22Rv1 (cell line): Measurements from ENCODE around the gene CRTC2.
"Not testable (repeated sequence)": the region's sequence is repeated elsewhere in the genome, so short reads cannot be mapped to it uniquely, and the experiment has no call there.

Experiments used
- H3K27ac ChIP-seq: fragments of 450-650 bp; 2 replicates; pipeline ENCODE4 v1.5.1; 2017
- CTCF ChIP-seq: fragments of 450-650 bp; IDR thresholded peaks from 2 replicates; pipeline ENCODE4 v1.5.1; 2017; ENCODE audit warnings: mild to moderate bottlenecking
- ZFX ChIP-seq: fragments of 450-650 bp; IDR thresholded peaks from 2 replicates; pipeline ENCODE4 v1.6.1; 2017; ENCODE audit warnings: antibody characterized with exemption, borderline replicate concordance

The CRTC2 gene

DNA sequence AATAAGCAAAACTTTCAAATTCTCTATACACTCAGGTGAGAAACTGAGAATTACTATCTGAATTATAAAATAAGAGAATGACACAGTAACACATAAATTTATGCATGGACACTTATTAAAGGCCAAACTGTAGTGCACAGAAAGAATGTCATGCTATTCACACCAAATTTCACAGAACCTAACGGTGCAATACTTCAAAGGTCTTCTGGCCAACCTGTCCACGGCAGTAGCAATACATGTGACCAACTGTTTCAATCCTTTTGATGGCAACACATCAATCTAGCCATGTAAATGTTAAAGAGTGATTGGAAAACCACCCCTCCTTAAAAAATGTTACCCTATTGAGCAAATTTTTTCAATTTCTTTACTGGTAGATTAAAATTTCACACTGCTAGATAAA, 46.1 kb downstream of the CRTC2 start:
- no peak overlapping the region for H3K27ac ChIP-seq
- TF ChIP-seq CTCF = no peak
- TF ChIP-seq ZFX = no peak

DNA sequence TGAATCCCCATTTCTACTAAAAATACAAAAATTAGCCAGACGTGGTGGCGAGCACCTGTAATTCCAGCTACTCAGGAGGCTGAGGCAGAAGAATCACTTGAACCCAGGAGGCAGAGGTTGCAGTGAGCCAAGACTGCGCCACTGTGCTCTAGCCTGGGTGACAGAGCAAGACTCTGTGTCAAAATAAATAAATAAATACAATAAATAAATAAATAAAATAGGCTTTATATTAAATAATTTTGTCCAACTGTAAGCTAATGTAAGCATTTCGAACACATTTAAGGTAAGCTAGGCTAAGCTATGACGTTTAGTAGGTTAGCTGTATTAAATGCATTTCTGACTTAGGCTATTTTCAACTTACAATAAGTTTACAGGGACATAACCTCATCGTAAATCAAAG, 47.9 kb downstream of the CRTC2 start:
- not testable (repeated sequence) for H3K27ac ChIP-seq

DNA sequence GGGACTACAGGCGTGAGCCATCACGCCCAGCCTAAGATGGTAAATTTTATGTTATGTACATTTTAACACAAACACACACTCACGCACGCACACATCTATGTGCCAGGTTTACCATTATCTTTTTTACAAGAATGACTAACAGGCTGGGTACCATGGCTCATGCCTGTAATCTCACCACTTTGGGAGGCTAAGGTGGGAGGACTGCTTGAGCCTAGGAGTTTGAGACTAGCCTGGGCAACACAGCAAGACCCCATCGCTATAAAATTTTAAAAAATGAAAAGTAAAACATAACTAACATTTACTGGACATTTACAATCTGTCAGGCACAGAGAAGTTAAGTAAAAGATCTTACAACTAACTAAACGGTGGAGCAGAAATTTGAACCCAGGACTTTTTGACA, 50.3 kb downstream of the CRTC2 start:
- H3K27ac ChIP-seq = no peak overlapping the region
- no peak for TF ChIP-seq ZFX
- no peak for TF ChIP-seq CTCF

DNA sequence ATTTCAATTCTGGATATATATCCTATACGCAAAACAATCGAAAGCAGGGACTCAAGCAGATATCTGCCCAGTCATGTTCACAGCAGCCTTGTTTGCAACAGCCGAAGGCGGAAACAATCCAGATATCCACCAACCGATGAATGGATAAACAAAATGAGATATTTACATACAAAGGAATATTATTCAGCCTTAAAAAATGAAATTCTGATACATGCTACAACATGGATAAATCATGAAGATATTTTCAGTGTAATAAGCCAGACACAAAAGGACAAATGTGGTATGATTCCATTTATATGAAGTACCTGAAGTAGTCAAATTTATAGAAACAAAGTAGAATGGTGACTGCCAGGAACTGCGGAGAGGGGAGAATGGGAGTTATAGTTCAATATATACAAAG, 51.3 kb downstream of the CRTC2 start:
- no peak for TF ChIP-seq ZFX
- TF ChIP-seq CTCF = no peak
- H3K27ac ChIP-seq = no peak overlapping the region

- no peak for TF ChIP-seq ZFX
- no peak for TF ChIP-seq CTCF
- H3K27ac ChIP-seq = no peak overlapping the region
Measured at GRCh38 chr1:153906396-153906795, 52.0 kb downstream of the CRTC2 start.

GRCh38 chr1:153905908-153906307, 52.5 kb downstream of the CRTC2 start:
- not testable (repeated sequence) for H3K27ac ChIP-seq

DNA sequence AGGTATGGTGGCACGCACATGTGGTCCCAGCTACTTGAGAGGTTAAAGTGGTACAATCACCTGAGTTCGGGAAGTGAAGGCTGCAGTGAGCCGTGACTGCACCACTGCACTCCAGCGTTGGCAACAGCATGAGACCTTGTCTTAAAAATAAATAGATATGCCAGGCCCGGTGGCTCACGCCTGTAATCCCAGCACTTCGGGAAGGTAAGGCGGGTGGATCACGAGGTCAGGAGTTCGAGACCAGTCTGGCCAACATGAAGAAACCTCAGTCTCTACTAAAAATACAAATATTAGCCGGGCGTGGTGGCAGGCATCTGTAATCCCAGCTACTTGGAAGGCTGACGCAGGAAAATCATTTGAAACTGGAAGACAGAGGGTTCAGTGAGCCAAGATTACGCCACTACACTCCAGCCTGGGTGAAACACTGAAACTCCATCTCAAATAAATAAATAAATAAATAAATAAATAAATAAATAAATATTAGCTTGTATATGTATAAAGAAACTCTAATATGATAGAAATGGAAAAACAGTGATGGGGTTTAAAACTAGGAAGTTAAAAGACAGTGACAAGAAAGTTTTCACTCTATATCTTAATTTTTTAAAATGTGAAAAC, 54.5 kb downstream of the CRTC2 start:
- TF ChIP-seq CTCF (no peak), ZFX (no peak)
- H3K27ac ChIP-seq = no peak overlapping the region

DNA sequence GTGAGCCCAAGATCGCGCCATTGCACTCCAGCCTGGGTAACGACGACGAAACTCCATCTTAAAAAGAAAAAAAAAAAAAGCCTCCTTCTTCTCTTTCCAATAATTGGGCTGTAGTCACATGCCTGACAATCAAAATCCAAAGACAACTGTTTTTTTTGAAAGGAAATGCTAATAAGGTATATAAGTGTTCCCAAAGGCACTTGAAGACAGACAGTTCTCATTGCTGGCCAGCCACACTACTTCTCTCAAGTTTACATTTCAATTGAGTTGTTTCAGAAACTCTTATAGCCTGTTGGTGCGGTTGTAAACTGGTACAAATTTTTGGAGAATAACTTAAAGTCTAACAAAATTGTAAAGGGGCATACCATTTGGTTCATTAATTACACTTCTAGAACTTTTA, 58.9 kb downstream of the CRTC2 start:
- no peak overlapping the region for H3K27ac ChIP-seq
- TF ChIP-seq CTCF (no peak), ZFX (no peak)
